ENCODE results near the gene ETV1.

The ETV1 gene

DNA sequence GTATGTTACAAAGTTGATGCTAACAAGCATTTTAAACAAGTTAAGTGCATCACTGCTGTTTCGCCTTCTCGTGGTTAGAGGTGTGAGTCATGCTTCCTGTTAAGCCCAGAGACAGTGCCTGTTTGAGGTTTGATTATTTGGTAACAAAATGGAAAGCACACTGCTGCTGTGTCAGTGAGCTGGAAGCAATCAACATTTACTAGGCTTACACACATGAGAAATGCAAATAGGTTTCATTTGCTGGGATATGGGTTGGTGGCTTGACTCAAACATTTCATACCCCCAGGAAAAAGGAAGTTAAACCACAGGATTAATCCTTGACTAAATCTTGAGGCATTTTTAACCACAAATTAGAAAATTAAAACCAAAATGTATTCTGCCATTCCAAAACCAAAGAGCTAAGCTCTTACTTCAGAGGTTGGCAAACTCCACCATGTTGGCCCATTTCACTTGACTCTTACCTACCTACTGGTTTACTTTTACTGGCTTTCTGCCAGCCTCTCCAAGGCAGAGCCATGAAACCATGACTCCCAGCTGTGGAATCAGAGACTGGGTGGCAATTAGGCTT is 139.2 kb downstream of the ETV1 start:
- no peak overlapping the region for H3K4me3 ChIP-seq (ENCODE audit: low read depth, low read length)
- TF ChIP-seq, protein P1, sequence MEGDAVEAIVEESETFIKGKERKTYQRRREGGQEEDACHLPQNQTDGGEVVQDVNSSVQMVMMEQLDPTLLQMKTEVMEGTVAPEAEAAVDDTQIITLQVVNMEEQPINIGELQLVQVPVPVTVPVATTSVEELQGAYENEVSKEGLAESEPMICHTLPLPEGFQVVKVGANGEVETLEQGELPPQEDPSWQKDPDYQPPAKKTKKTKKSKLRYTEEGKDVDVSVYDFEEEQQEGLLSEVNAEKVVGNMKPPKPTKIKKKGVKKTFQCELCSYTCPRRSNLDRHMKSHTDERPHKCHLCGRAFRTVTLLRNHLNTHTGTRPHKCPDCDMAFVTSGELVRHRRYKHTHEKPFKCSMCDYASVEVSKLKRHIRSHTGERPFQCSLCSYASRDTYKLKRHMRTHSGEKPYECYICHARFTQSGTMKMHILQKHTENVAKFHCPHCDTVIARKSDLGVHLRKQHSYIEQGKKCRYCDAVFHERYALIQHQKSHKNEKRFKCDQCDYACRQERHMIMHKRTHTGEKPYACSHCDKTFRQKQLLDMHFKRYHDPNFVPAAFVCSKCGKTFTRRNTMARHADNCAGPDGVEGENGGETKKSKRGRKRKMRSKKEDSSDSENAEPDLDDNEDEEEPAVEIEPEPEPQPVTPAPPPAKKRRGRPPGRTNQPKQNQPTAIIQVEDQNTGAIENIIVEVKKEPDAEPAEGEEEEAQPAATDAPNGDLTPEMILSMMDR (IDR thresholded peaks at IDR 0.05; ENCODE audit: borderline replicate concordance, insufficient read depth, low read depth, low read length): no peak

DNA sequence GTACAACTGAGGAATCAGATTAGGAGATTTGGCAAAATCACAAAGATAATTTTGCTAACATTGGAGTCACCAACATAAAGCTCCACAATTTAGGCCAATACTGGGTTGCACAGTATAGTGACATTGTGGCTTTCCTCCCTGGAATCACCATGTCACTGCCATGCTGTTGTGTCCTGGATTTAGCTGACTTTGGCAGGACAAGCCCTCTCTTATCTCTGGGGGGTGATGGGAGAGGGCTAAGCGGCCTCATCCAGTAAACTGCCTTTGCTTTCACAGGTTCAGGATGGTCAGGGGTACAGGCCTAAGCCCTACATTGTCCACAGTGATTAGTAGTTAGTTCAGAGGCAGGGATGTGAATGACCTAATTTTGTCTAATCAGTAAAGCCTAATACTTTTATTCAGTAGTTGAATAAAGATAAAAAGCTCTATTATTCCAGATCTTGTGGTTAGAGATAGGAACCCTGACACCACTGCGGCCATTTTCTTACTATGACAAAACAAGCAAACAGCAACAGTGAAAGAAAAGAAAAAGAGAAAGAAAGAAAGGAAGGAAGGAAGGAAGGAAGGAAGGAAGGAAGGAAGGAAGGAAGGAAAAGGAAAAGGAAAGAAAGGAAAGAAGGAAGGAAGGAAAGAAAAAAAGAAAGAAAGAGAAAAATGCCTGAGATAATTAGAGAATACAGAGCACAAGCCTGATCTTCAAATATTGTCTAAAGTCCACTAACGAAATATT is 140.1 kb downstream of the ETV1 start:
- H3K4me3 ChIP-seq (ENCODE audit: low read depth, low read length): no peak overlapping the region

DNA sequence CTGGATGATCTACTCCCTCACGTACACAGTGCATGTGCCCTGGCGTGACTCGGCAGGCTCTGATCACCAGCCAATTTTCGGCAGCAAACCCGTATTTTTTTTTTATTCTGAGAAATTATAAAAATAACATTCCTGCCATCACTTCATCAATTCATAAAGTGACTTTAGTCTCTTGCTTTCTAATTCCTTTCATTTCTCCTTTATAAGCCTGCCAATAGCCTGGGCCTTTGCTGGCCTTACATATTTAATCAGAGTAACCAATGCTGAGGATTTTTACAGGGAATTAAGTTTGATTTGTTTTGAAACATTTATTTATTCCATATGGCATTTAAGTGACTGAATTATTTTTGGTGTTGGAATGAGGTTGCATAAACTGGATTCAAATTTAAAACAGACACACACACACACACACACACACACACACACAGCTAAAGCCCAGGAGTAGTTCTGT is 140.8 kb downstream of the ETV1 start:
- TF ChIP-seq, protein P1 (IDR thresholded peaks at IDR 0.05; ENCODE audit: borderline replicate concordance, insufficient read depth, low read depth, low read length): no peak

More for the DNA sequence above, 140.1 kb downstream of the ETV1 start:
- TF ChIP-seq, protein P1 (IDR thresholded peaks at IDR 0.05; ENCODE audit: borderline replicate concordance, insufficient read depth, low read depth, low read length): no peak

DNA sequence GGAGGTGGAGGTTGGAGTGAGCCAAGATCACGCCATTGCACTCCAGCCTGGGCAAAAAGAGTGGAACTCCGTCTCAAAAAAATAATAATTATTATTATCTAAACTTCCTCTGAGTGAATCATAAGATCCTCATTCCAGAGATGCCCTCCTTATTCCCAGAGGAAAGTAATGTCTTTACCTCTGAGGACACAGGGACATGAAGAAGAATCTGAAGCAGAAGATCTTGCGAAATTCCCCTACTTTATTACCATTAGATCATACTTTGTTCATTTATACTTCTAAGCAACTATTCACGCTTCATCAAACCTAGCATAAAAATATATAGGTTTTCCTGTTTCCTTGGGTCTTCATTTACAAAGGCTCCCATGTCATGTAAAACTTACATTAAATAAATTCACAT is 143.1 kb downstream of the ETV1 start:
- TF ChIP-seq, protein P1 (IDR thresholded peaks at IDR 0.05; ENCODE audit: borderline replicate concordance, insufficient read depth, low read depth, low read length): no peak
- no peak overlapping the region for H3K4me3 ChIP-seq (ENCODE audit: low read depth, low read length)

More for the DNA sequence above, 140.8 kb downstream of the ETV1 start:
- H3K4me3 ChIP-seq (ENCODE audit: low read depth, low read length): no peak overlapping the region

DNA sequence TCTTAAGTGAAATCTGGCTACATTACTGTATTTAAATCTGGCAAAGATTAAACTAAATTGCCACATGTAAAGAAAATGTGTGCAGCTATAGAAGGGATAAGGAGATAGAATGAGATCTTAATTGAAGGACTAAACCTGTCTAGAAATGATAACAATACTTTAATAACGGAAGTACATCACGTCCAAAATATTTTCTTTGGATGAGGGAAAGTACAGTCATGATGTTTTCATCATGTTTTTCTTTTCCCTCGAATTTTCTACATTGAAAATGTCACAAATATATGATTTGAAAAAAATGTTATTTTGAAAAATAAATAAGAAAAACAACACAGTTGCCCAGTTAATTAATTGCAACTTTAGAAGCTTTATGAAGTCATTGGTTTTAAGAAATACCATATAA is 143.9 kb downstream of the ETV1 start:
- TF ChIP-seq, protein P1 (IDR thresholded peaks at IDR 0.05; ENCODE audit: borderline replicate concordance, insufficient read depth, low read depth, low read length): no peak
- H3K4me3 ChIP-seq (ENCODE audit: low read depth, low read length): no peak overlapping the region

DNA sequence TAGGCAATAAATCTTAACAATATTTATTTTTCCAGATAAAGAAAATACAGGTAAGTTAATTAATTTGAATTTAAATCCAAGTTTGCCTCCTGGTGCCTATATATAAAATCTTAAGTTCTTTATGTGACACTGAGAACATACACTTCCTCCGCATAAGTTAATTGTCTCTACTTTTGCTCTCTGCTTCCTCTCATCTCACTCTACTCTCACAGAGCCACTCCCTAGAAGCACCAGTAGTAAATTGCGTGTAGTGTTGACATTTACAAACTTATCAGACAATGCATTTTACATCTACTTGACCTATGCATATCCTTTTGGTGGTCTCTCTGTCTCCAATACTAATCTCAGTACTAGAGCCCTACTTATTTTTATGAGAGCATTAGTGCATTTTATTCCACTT is 144.5 kb downstream of the ETV1 start:
- TF ChIP-seq, protein P1 (IDR thresholded peaks at IDR 0.05; ENCODE audit: borderline replicate concordance, insufficient read depth, low read depth, low read length): no peak
- H3K4me3 ChIP-seq (ENCODE audit: low read depth, low read length): no peak overlapping the region

DNA sequence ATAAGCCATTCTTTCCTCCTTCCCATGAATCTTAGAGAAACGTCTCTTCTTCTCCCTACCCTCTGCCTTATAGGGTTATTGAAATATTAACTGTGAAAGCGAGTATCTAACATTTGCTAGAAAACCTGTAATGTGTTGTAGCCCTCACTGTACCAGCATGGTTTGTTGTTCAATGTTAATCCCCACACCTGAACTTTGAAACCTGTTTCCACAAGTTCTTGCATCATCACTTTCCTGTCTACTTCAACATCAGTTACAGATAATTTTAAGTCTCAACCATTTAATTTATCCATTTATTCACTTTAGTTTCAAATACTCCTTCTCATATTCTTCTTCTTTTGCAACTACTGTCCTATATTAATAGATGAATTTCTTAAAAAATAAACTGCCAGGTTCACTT is 148.2 kb downstream of the ETV1 start:
- no peak overlapping the region for H3K4me3 ChIP-seq (ENCODE audit: low read depth, low read length)
- TF ChIP-seq, protein P1 (IDR thresholded peaks at IDR 0.05; ENCODE audit: borderline replicate concordance, insufficient read depth, low read depth, low read length): no peak

Data from GM12875 (cell line).